Activated effector memory CD4-positive, alpha-beta T cell treated with anti-CD3 and anti-CD28 coated beads, Interleukin-2, amount 50 U/mL, for 16 hours (primary cell): Measurements from ENCODE around the gene NANOGP8.

Experiments used
- DNase-seq: peaks from one replicate; pipeline ENCODE4 v3.0.0-alpha.2; 2020

The NANOGP8 gene

GRCh38 chr15:35058534-35059054 lies 26.5 kb downstream of the NANOGP8 start:
- DNase-seq = no peak

GRCh38 chr15:35055416-35056105 lies 29.5 kb downstream of the NANOGP8 start:
- DNase-seq = no peak

- no peak for DNase-seq
Observed at GRCh38 chr15:35054380-35054779, 30.7 kb downstream of the NANOGP8 start.

- DNase-seq = no peak
Observed at GRCh38 chr15:35047996-35048395, 37.1 kb downstream of the NANOGP8 start.

- DNase-seq = no peak
Observed at GRCh38 chr15:35047528-35047927, 37.6 kb downstream of the NANOGP8 start.

- no peak for DNase-seq
Observed at GRCh38 chr15:35043373-35044095, 41.6 kb downstream of the NANOGP8 start.

- no peak for DNase-seq
Observed at GRCh38 chr15:35040339-35041255, 44.5 kb downstream of the NANOGP8 start.

- no peak for DNase-seq
Observed at GRCh38 chr15:35038626-35039451, 46.3 kb downstream of the NANOGP8 start.
